H1 (cell line): ENCODE data around the gene PAQR8. TPM values are rescaled to one million over a fixed set of nuclear protein-coding genes. Genes with fewer than 3 reads are reported as not detected.
A peak's percentile ranks its signal among the peaks of the same experiment; 100 is the strongest.

Experiments used
- CTCF ChIA-PET: fragments of 300-600 bp; sonication (Branson Sonifier 250); formaldehyde crosslinking; loops from one replicate; lab custom pipeline; 2021; ENCODE audit not compliant: partially characterized antibody; lab: Charles Lee
- POLR2A ChIA-PET: fragments of 300-600 bp; sonication (Branson Sonifier 250); formaldehyde crosslinking; loops from one replicate; lab custom pipeline; 2021; ENCODE audit warnings: inconsistent platforms; ENCODE audit not compliant: partially characterized antibody; lab: Charles Lee
- DNase-seq, 2 experiments: peaks; one replicate each; pipeline versions ENCODE4 v3.0.0 to v3.0.0-alpha.2; 2010 to 2022; ENCODE audit warnings: low spot score in 2 of 2, low read depth in 1 of 2, mixed read lengths in 1 of 2
- FAIRE-seq: peaks from 2 replicates; lab custom pipeline; 2011; peaks lifted over from hg19 to GRCh38; lab: Jason Lieb, UNC
- H2AFZ ChIP-seq: 2 replicates; pipeline ENCODE4 v1.8.1; 2012; ENCODE audit warnings: low read length, inconsistent platforms
- H2AK5ac ChIP-seq: 2 replicates; pipeline ENCODE4 v1.6.1; 2013; ENCODE audit warnings: low read depth, low read length
- H2BK120ac ChIP-seq: replicated peaks from 2 replicates; pipeline ENCODE3; 2013; ENCODE audit warnings: low read depth, low read length, inconsistent platforms
- H2BK12ac ChIP-seq: 2 replicates; pipeline ENCODE4 v1.6.1; 2013; ENCODE audit warnings: low read depth, low read length
- H2BK15ac ChIP-seq: 2 replicates; pipeline ENCODE4 v1.6.1; 2013; ENCODE audit warnings: low read length
- H2BK20ac ChIP-seq: 2 replicates; pipeline ENCODE4 v1.6.1; 2013; ENCODE audit warnings: low read length
- H2BK5ac ChIP-seq: 2 replicates; pipeline ENCODE4 v1.6.1; 2013; ENCODE audit warnings: low read depth, low read length
- H3K14ac ChIP-seq: 2 replicates; pipeline ENCODE4 v1.6.1; 2013; ENCODE audit warnings: inconsistent platforms; ENCODE audit not compliant: insufficient read length
- H3K18ac ChIP-seq: 2 replicates; pipeline ENCODE4 v1.6.1; 2013; ENCODE audit warnings: low read length; ENCODE audit errors: extremely low read depth
- H3K23ac ChIP-seq: 2 replicates; pipeline ENCODE4 v1.6.1; 2013; ENCODE audit warnings: inconsistent platforms; ENCODE audit not compliant: insufficient read length
- H3K23me2 ChIP-seq: 2 replicates; pipeline ENCODE4 v1.6.1; 2013; ENCODE audit warnings: low read depth, low read length
- H3K27ac ChIP-seq: 2 replicates; pipeline ENCODE4 v1.6.1; 2011; ENCODE audit warnings: low read depth, low read length, inconsistent platforms
- H3K27me3 ChIP-seq, 4 experiments: replicated peaks in 1 of 4; 1 replicate in 1 of 4; 2 replicates in 3 of 4; pipeline versions ENCODE4 v1.6.1 to v1.8.1; 2011 to 2013; ENCODE audit warnings: low read length in 3 of 4, mild to moderate bottlenecking in 3 of 4, inconsistent platforms in 2 of 4, mixed read lengths in 2 of 4, moderate library complexity in 1 of 4; ENCODE audit not compliant: control insufficient read depth in 3 of 4, insufficient read depth in 3 of 4; ENCODE audit errors: extremely low read depth in 1 of 4
- H3K36me3 ChIP-seq, 4 experiments: 2 replicates each; pipeline versions ENCODE4 v1.6.1 to v1.8.1; 2011 to 2013; ENCODE audit warnings: mild to moderate bottlenecking in 4 of 4, low read length in 3 of 4, moderate library complexity in 2 of 4, control low read depth in 1 of 4, inconsistent platforms in 1 of 4; ENCODE audit not compliant: insufficient read depth in 4 of 4, control insufficient read depth in 2 of 4
- H3K4ac ChIP-seq: replicated peaks from 2 replicates; pipeline ENCODE3; 2013; ENCODE audit warnings: low read length, low read depth, mixed read lengths, inconsistent platforms; ENCODE audit not compliant: insufficient read length
- H3K4me1 ChIP-seq, 4 experiments: replicated peaks in 1 of 4; 1 replicate in 1 of 4; 2 replicates in 3 of 4; pipeline versions ENCODE4 v1.6.1 to v1.8.1; 2011 to 2013; ENCODE audit warnings: low read length in 3 of 4, inconsistent platforms in 2 of 4, mixed read lengths in 1 of 4; ENCODE audit not compliant: insufficient read depth in 4 of 4, control insufficient read depth in 3 of 4
- H3K4me2 ChIP-seq, 2 experiments: 2 replicates each; pipeline versions ENCODE4 v1.6.1 to v1.8.1; 2011 to 2013; ENCODE audit warnings: low read depth in 2 of 2, low read length in 2 of 2, control low read depth in 1 of 2, inconsistent platforms in 1 of 2, mild to moderate bottlenecking in 1 of 2; ENCODE audit not compliant: insufficient read depth in 1 of 2
- H3K4me3 ChIP-seq, 4 experiments: fragments of 200-600, 300-600 bp in 1 of 4; sonication (generic), shearing (Covaris generic), sonication (Bioruptor Twin) in 1 of 4; 2 replicates each; pipeline versions ENCODE4 v1.5.1 to v1.8.1; 2011 to 2016; ENCODE audit warnings: low read length in 4 of 4, low read depth in 3 of 4, control low read depth in 2 of 4, inconsistent platforms in 2 of 4, mild to moderate bottlenecking in 2 of 4, mixed read lengths in 1 of 4, moderate library complexity in 1 of 4; ENCODE audit not compliant: insufficient read depth in 2 of 4; ENCODE audit errors: extremely low read depth in 1 of 4
- H3K56ac ChIP-seq: replicated peaks from 2 replicates; pipeline ENCODE3; 2013; ENCODE audit warnings: low read depth, mild to moderate bottlenecking, mixed read lengths, low read length, inconsistent platforms; ENCODE audit not compliant: insufficient read length
- H3K79me1 ChIP-seq: 2 replicates; pipeline ENCODE4 v1.6.1; 2013; ENCODE audit warnings: low read depth, low read length, control low read depth
- H3K79me2 ChIP-seq, 2 experiments: 2 replicates each; pipeline versions ENCODE4 v1.6.1 to v1.8.1; 2012 to 2013; ENCODE audit warnings: low read length in 2 of 2, mild to moderate bottlenecking in 2 of 2, inconsistent platforms in 1 of 2; ENCODE audit not compliant: insufficient read depth in 2 of 2, control insufficient read depth in 1 of 2
- H3K9ac ChIP-seq, 4 experiments: replicated peaks in 1 of 4; 1 replicate in 1 of 4; 2 replicates in 3 of 4; pipeline versions ENCODE4 v1.6.1 to v1.8.1; 2011 to 2013; ENCODE audit warnings: low read depth in 3 of 4, low read length in 3 of 4, control low read depth in 2 of 4, mild to moderate bottlenecking in 2 of 4, moderate library complexity in 2 of 4, inconsistent platforms in 1 of 4; ENCODE audit errors: extremely low read depth in 1 of 4
- H3K9me3 ChIP-seq, 2 experiments: 2 replicates each; pipeline versions ENCODE4 v1.6.1 to v1.8.1; 2012 to 2013; ENCODE audit warnings: mild to moderate bottlenecking in 2 of 2, moderate library complexity in 2 of 2, control low read depth in 1 of 2, inconsistent platforms in 1 of 2, low read depth in 1 of 2, low read length in 1 of 2, mixed read lengths in 1 of 2; ENCODE audit not compliant: insufficient read depth in 2 of 2
- H4K20me1 ChIP-seq, 2 experiments: replicated peaks in 1 of 2; 2 replicates each; pipeline versions ENCODE3 to v1.8.1; 2011 to 2013; ENCODE audit warnings: inconsistent platforms in 2 of 2, low read length in 2 of 2, mild to moderate bottlenecking in 1 of 2; ENCODE audit not compliant: insufficient read depth in 2 of 2, control insufficient read depth in 1 of 2
- H4K5ac ChIP-seq: 2 replicates; pipeline ENCODE4 v1.6.1; 2013; ENCODE audit warnings: low read length, low read depth, mixed read lengths, inconsistent platforms; ENCODE audit not compliant: insufficient read length
- H4K8ac ChIP-seq: 2 replicates; pipeline ENCODE4 v1.8.0; 2013; ENCODE audit warnings: mild to moderate bottlenecking, moderate library complexity, low read length, inconsistent platforms; ENCODE audit not compliant: insufficient read depth; ENCODE audit errors: extremely low read depth
- H4K91ac ChIP-seq: replicated peaks from 2 replicates; pipeline ENCODE3; 2013; ENCODE audit warnings: low read length, mixed read lengths, inconsistent platforms; ENCODE audit not compliant: insufficient read length
- ASH2L ChIP-seq: fragments of 200-600, 300-600 bp; sonication (generic); IDR thresholded peaks from one replicate; pipeline ENCODE4 v1.7.1; 2017; ENCODE audit warnings: low read length
- BACH1 ChIP-seq: IDR thresholded peaks from 2 replicates; pipeline ENCODE4 v1.6.1; 2012; ENCODE audit warnings: low read length, improper control_type of control experiment
- CBX5 ChIP-seq: fragments of 300-800, 300-1000 bp; sonication (generic); IDR thresholded peaks from 2 replicates; pipeline ENCODE4 v1.7.1; 2016; ENCODE audit warnings: antibody characterized with exemption, low read length, low read depth
- CEBPB ChIP-seq: IDR thresholded peaks from 2 replicates; pipeline ENCODE4 v1.6.1; 2012; ENCODE audit warnings: low read depth, low read length
- GABPA ChIP-seq: IDR thresholded peaks from 2 replicates; pipeline ENCODE4 v1.6.1; 2011; ENCODE audit warnings: mild to moderate bottlenecking, low read length, moderate library complexity, borderline replicate concordance; ENCODE audit not compliant: insufficient read depth
- JUN ChIP-seq: IDR thresholded peaks from 2 replicates; pipeline ENCODE4 v1.6.1; 2011; ENCODE audit warnings: low read depth, mild to moderate bottlenecking, improper control_type of control experiment, low read length
- JUND ChIP-seq: IDR thresholded peaks from 2 replicates; pipeline ENCODE4 v1.6.1; 2011; ENCODE audit warnings: mild to moderate bottlenecking, improper control_type of control experiment, low read length
- KDM5A ChIP-seq: fragments of 200-600 bp; IDR thresholded peaks from 2 replicates; pipeline ENCODE4 v1.7.1; 2012; ENCODE audit warnings: mild to moderate bottlenecking, low read length, inconsistent platforms, mixed read lengths
- PHF8 ChIP-seq: fragments of 200-600 bp; sonication (generic); conservative IDR thresholded peaks from 2 replicates; pipeline ENCODE4 v1.7.1; 2012; ENCODE audit warnings: low read depth, mild to moderate bottlenecking, inconsistent platforms, low read length, moderate library complexity
- POLR2A ChIP-seq, 2 experiments: IDR thresholded peaks; 1 replicate in 1 of 2; 2 replicates in 1 of 2; pipeline ENCODE4 v1.6.1; 2011; ENCODE audit warnings: low read depth in 2 of 2, low read length in 2 of 2, mild to moderate bottlenecking in 2 of 2; ENCODE audit errors: control extremely low read depth in 1 of 2
- SRF ChIP-seq: IDR thresholded peaks from 2 replicates; pipeline ENCODE4 v1.6.1; 2011; ENCODE audit warnings: mild to moderate bottlenecking, low read depth, low read length, moderate library complexity
- TCF12 ChIP-seq: IDR thresholded peaks from 2 replicates; pipeline ENCODE4 v1.6.1; 2011; ENCODE audit warnings: low read depth, mild to moderate bottlenecking, low read length
- ZNF274 ChIP-seq: IDR thresholded peaks from 2 replicates; pipeline ENCODE4 v1.7.0; 2012; ENCODE audit warnings: low read length, borderline replicate concordance; ENCODE audit errors: extremely low read depth
- WGBS, 2 experiments: shearing (Covaris generic) in 1 of 2; methylation state at CpG; one replicate each; pipeline versions ENCODE4 v1.1.6 to v1.1.7; 2013 to 2015; ENCODE audit warnings: low lambda C conversion rate in 2 of 2, mixed read lengths in 2 of 2, inconsistent platforms in 1 of 2, low coverage in 1 of 2, missing lambda C conversion rate in 1 of 2; ENCODE audit not compliant: insufficient replicate concordance in 2 of 2, insufficient coverage in 1 of 2, insufficient read length in 1 of 2; ENCODE audit errors: extremely low coverage in 1 of 2, missing lambda C conversion rate in 1 of 2; 5-methylcytosine and 5-hydroxymethylcytosine counted together
- polyA plus RNA-seq, 7 experiments: library from polyadenylated mRNA; depleted of rRNA in 3 of 7; stranded (reverse) in 5 of 7; unstranded in 2 of 7; fragments of >200 nt in 5 of 7; fragments of 200-250 nt in 2 of 7; gene quantifications; 1 replicate in 5 of 7; 2 replicates in 1 of 7; 4 replicates in 1 of 7; pipeline versions ENCODE4 v1.2.1 to v1.2.3, GENCODE V29; 2011 to 2013; ENCODE audit warnings: missing spikeins in 2 of 7, mixed read lengths in 2 of 7
- total RNA-seq: library from RNA; stranded (reverse); fragmentation: NEBNext Ultra II Directional; extraction: Animal tissue kit (Norgen Biotek cat#: 25700); gene quantifications from 2 replicates; pipeline ENCODE4 v1.2.1, GENCODE V29; 2021

PAQR8 gene
- total and polyA plus RNA-seq, 2 of the 8 experiments (the other 6 are each of a cell fraction or from before 2014, with no cell fraction given), result 7.6 to 9.6 TPM

DNA sequence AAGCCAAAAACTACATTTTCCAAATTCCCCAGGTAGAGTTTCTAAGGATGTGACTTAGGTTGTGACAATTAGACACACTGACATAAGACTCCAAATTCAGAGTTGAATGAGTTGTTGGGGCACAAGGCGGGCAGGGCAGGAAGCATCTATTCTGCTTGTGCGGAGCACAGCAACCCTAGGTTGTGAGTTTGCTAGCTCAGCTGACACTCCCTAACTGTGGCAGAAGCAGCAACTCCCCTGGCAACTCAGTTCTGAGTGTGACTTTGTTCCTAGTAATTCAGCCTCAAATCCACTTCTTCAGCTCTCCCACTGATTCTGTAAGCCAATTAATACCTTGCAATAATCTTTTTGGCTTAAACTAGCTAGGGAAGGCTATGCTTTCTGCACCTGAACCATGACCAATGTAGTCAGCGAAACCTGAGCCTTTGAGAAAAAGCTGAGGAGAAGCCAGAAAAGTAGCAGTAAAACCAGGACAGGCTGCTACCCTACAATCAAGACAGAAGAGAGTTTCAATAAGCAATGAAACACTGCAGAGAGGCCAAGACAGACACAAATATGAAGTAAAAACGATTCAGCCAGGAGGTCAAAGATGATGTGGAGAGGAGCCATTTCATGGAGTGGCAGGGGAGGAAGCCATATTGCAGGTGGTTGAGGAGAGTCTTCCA, 30.0 kb upstream of the PAQR8 start:
- WGBS, 2 experiments, result 90% methylated on average over 4 of the region's 4 CpGs; no CpG with 5 or more reads in 1 of the 2 experiments
- no peak overlapping the region for H2AK5ac ChIP-seq
- H4K91ac ChIP-seq, result no peak overlapping the region
- ChIA-PET POLR2A (interaction anchor here (0.5 kb wide), 1 partner anchor 26 kb away, joined by 3 read pairs; no protein-coding TSS in a partner anchor), CTCF (interaction anchor here (1.3 to 1.7 kb wide), 2 partner anchors 24 to 46 kb away, joined by 3 to 4 read pairs; no protein-coding TSS in a partner anchor)
- no peaks in the 10 kb centered on the region for H3K23me2 ChIP-seq
- H3K4me3 ChIP-seq, result no peak overlapping the region
- no peak overlapping the region for H2BK120ac ChIP-seq
- DNase-seq (no peak), FAIRE-seq (no peak)
- H3K23ac ChIP-seq, result no peak overlapping the region
- no peaks in the 10 kb centered on the region for H4K20me1 ChIP-seq
- no peak overlapping the region for H3K56ac ChIP-seq
- H3K4me2 ChIP-seq, result no peak overlapping the region
- H3K9ac ChIP-seq, result no peak overlapping the region
- H3K4ac ChIP-seq, result no peak overlapping the region
- no peaks in the 10 kb centered on the region for H3K79me1 ChIP-seq
- no peak overlapping the region for H3K18ac ChIP-seq
- TF ChIP-seq ZNF274, result no peak
- no peak for TF ChIP-seq KDM5A
- no peak for TF ChIP-seq CEBPB
- TF ChIP-seq POLR2A (IDR thresholded peaks at IDR 0.05; ENCODE audit: control extremely low read depth in 1 of 2, low read depth in 2 of 2, low read length in 2 of 2), result no peak
- TF ChIP-seq PHF8, result no peak
- TF ChIP-seq SRF, result no peak
- no peak for TF ChIP-seq JUND
- TF ChIP-seq JUN, result no peak
- no peak for TF ChIP-seq CBX5
- no peak for TF ChIP-seq ASH2L
- no peak for TF ChIP-seq TCF12
- no peak for TF ChIP-seq GABPA
- TF ChIP-seq BACH1, result no peak
- peaks cover 0 to 6% (median 0%) of the 10 kb centered on the region in 4 experiments; a peak in 1 of 7 replicates for H3K4me1 ChIP-seq
- H3K79me2 ChIP-seq, result no peaks in the 10 kb centered on the region
- H2BK12ac ChIP-seq, result no peak overlapping the region
- H3K36me3 ChIP-seq, result no peaks in the 10 kb centered on the region
- H3K27ac ChIP-seq, result no peak overlapping the region
- no peak overlapping the region for H2BK15ac ChIP-seq
- H2AFZ ChIP-seq, result peak overlapping the region; percentile 84
- no peak overlapping the region for H2BK20ac ChIP-seq
- no peak overlapping the region for H4K8ac ChIP-seq
- no peak overlapping the region for H4K5ac ChIP-seq
- H2BK5ac ChIP-seq, result no peak overlapping the region
- H3K14ac ChIP-seq, result no peak overlapping the region
- no peaks in the 10 kb centered on the region for H3K9me3 ChIP-seq
- no peaks in the 10 kb centered on the region; a peak in 1 of 7 replicates for H3K27me3 ChIP-seq
